Stimulated activated CD4-positive, alpha-beta T cell treated with anti-CD3 and anti-CD28 coated beads, Interleukin-2, amount 100 ng/mL, for 24 hours (primary cell): ENCODE results near the gene SYDE2.
"Not testable (repeated sequence)": the region's sequence is repeated elsewhere in the genome, so short reads cannot be mapped to it uniquely, and the experiment has no call there.

ENCODE experiments used
- DNase-seq, 2 donors: peaks; one replicate each; pipeline ENCODE4 v3.0.0-alpha.2; 2020

SYDE2 gene

GRCh38 chr1:85208488-85208887, 7.7 kb upstream of the SYDE2 start:
- no peak for DNase-seq

GRCh38 chr1:85203573-85204171, 2.9 kb upstream of the SYDE2 start:
- no peak for DNase-seq

- no peak for DNase-seq
Observed at GRCh38 chr1:85202864-85203255, 2.0 kb upstream of the SYDE2 start.

GRCh38 chr1:85202092-85202863, 1.5 kb upstream of the SYDE2 start:
- DNase-seq: no peak

- peak; percentile 64 to 69 for DNase-seq
Observed at GRCh38 chr1:85201340-85202091, 700 bp upstream of the SYDE2 start.

- DNase-seq: peak in 1 of 2 donors; percentile 26
Observed at GRCh38 chr1:85199667-85200462, 951 bp downstream of the SYDE2 start.

- no peak for DNase-seq
Observed at GRCh38 chr1:85198864-85199263, 2.0 kb downstream of the SYDE2 start.

- no peak for DNase-seq
Observed at GRCh38 chr1:85196358-85196757, 4.5 kb downstream of the SYDE2 start.

- DNase-seq: no peak
Observed at GRCh38 chr1:85195703-85196102, 5.1 kb downstream of the SYDE2 start.

- DNase-seq: not testable (repeated sequence)
Observed at GRCh38 chr1:85192129-85192528, 8.7 kb downstream of the SYDE2 start.

- no peak for DNase-seq
Observed at GRCh38 chr1:85189120-85189519, 11.7 kb downstream of the SYDE2 start.

GRCh38 chr1:85188530-85188929, 12.3 kb downstream of the SYDE2 start:
- DNase-seq: no peak

- not testable (repeated sequence) for DNase-seq
Observed at GRCh38 chr1:85187021-85187420, 13.8 kb downstream of the SYDE2 start.

GRCh38 chr1:85184245-85184644, 16.6 kb downstream of the SYDE2 start:
- DNase-seq: no peak

- DNase-seq: no peak
Observed at GRCh38 chr1:85182700-85183099, 18.1 kb downstream of the SYDE2 start.

- no peak for DNase-seq
Observed at GRCh38 chr1:85180869-85181268, 19.9 kb downstream of the SYDE2 start.

- no peak for DNase-seq
Observed at GRCh38 chr1:85179522-85179921, 21.3 kb downstream of the SYDE2 start.

GRCh38 chr1:85178396-85178795, 22.4 kb downstream of the SYDE2 start:
- no peak for DNase-seq

- no peak for DNase-seq
Observed at GRCh38 chr1:85174503-85174902, 26.3 kb downstream of the SYDE2 start.

GRCh38 chr1:85172684-85173337, 28.0 kb downstream of the SYDE2 start:
- DNase-seq: no peak

- no peak for DNase-seq
Observed at GRCh38 chr1:85171721-85172120, 29.1 kb downstream of the SYDE2 start.

GRCh38 chr1:85168884-85169283, 31.9 kb downstream of the SYDE2 start:
- no peak for DNase-seq

GRCh38 chr1:85166351-85166750, 34.5 kb downstream of the SYDE2 start:
- no peak for DNase-seq
